Stimulated activated CD4-positive, alpha-beta T cell treated with anti-CD3 and anti-CD28 coated beads, Interleukin-12 subunit alpha, Interleukin-12 subunit beta, amount 100 ng/mL, for 24 hours (primary cell): Measurements from ENCODE around the gene DHPS.
"Not testable (repeated sequence)": the region's sequence is repeated elsewhere in the genome, so short reads cannot be mapped to it uniquely, and the experiment has no call there.

Experiments
- DNase-seq, 2 experiments: peaks; one replicate each; pipeline ENCODE4 v3.0.0-alpha.2; 2020; ENCODE audit warnings: low read depth in 2 of 2

Gene DHPS

GRCh38 chr19:12681074-12681987 lies at the start of gene DHPS:
Gene DHPS, minus strand, starts transcription at chr19:12681880. Its CDS starts 114 bp downstream, at chr19:12681766.
- DNase-seq, result peak; percentile 76 to 88

DNA sequence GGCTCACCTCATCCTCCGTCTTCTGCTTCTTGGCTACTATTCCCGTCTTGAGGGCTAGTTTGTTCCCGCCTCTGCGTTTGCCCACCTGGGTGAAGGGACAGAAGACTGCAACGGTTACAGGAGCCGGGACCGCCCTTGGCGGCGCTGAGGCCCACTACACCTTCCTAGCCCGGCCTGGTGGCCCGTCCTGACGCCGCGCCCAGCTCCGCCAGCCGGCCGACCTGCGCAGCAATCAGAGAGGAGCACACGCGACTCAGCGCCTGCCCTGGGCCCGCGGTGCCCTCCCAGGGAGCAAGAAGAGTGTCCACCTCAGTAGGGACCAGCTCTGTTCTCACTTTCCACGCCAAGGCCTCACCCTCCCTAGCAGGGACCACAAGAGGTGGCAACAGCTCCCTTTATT lies 49.7 kb upstream of the DHPS start:
- DNase-seq, result no peak

DNA sequence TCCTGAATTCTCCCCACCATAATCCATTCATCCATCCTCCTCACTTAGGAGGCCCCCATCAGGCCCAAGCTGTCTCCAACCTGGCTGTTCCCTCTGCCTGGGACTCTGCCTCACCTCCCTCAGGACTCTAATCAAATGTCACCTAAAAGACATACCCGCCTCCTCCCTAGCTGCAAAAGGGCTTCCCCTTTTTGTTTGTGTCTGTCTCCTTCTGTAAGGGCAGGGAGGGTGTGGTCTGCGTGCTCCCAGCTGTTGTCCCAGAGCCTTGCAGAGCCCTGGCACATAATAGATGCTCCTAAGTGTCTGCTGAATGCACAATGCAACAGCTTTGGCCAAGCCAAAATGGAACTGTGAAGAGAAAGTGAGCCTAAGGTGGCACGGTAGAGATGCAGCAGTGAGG lies 48.4 kb upstream of the DHPS start:
- DNase-seq, result no peak

DNA sequence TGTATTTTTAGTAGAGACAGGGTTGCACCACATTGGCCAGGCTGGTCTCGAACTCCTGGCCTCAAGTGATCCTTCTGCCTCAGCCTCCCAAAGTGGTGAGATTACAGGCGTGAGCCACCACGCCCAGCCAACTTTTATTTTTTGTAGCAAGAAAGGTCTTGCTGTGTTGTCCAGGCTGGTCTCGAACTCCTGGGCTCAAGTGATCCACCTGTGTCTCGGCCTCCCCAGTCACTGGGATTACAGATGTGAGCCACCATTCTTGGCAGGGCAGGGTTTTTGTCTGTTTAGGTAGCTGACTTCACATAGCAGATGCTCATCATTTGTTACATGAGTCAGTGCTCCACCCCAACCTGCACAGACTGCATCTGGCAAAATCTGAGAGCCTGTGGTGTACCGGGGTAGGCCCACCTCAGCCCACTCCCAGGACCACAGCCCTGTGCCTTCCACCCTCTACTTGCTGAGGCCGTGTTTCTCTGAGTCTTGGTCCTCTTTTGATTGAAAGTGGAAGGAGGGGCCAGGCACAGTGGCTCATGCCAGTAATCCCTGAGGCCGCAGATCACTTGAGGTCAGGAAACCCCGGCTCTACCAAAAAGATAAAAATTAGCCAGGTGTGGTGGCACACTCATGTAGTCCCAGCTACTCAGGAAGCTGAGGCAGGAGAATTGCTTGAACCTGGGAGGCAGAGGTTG lies 46.2 kb upstream of the DHPS start:
- DNase-seq, result no peak

GRCh38 chr19:12726988-12727316 lies 45.3 kb upstream of the DHPS start:
- no peak for DNase-seq

- not testable (repeated sequence) for DNase-seq
Observed at GRCh38 chr19:12725612-12726011, 43.9 kb upstream of the DHPS start.

DNA sequence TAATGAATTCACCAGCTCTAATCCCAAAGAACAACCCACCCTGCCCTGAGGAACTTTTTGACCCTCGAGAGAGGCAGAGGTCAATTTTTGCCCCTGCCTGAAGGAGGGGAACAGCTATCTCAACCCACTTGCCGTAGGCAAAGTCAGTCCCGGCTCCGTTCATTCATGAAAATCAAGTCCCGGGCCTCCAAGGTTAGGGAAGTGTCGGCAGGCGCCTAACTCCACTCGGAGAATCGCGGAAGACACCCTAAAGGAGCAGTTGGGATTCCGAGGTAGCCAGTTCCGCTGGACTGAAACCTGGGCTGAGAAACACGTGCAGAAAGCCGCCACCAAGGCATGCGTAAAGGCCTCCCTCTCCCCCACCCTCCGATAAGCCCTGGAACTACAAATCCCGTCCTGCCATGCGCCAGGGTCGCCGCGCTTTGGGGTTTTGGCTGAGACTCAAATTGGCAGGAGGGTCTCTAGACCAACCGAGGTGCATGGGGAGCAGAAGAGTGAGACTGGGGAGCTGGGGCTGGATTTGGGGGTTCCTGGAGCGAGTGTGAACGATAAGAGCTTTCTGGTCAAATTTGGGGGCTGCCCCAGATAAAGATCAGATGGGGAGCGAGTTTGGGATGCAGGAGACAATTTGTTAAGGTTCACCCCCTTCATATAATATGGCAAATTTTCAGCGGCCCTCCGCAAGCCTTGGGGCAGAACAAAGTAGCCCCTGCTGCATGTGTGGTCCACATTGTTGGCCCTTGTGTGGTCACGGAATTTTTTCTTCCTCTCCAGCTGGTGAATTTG lies 42.2 kb upstream of the DHPS start, which contains the start of gene TNPO2:
TNPO2 (minus strand) TSS at position 292 of the 786 bp plus-strand sequence. CDS start 2,955 bp downstream, outside the sequence.
- peak; percentile 61 to 76 for DNase-seq

DNA sequence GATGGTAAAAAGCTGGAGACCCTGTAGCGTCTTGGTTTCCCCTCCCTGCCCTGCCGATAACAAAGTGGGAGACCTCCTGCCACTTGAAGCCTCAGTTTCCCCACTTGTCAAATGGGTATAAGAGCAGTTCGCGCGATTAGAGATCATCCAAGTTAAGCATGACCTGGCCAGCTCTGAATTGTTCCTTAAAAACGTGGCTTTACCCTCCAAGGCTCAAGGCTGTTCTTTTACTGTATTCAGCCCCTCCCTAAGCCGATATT lies 41.6 kb upstream of the DHPS start:
- no peak for DNase-seq

DNA sequence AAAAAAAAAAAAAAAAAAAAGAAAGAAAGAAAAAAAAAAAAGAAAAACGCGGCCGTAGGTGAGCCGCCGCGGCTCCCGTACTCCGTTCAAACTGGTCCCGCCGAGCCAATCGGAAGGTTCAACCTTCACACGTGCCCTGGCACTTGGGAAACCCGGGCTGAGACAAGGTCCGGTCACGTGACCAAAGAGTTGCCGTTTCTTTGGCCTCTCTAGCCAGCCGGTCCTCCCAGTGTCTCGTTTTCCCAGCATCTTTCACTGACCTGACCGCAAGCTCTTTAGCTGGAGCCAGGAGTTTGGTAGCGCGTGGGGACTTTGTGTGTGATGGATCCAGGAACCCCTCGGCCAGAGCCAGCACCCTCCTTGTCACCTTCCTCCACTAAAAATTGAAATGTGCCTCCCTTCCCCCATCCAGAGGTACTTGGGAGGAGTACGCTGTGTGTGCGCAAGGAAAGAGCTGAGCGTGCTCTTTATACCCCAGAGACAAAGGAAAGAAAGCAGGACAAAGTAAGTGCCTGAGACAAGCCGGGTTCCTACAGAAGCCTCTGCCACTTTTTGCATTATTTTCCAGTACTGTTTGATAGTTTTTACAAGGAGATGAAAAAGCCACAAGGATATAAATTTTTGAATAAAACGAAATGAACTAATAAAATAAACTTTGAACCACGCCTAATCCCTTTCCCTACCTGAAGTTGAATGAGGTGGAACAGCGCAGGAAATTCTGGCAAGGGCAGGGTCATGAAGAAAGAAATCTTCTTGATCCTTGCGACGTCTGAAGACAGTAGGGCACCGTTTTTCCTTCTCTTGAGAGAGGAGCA lies 41.1 kb upstream of the DHPS start:
- DNase-seq, result peak; percentile 83 to 91

DNA sequence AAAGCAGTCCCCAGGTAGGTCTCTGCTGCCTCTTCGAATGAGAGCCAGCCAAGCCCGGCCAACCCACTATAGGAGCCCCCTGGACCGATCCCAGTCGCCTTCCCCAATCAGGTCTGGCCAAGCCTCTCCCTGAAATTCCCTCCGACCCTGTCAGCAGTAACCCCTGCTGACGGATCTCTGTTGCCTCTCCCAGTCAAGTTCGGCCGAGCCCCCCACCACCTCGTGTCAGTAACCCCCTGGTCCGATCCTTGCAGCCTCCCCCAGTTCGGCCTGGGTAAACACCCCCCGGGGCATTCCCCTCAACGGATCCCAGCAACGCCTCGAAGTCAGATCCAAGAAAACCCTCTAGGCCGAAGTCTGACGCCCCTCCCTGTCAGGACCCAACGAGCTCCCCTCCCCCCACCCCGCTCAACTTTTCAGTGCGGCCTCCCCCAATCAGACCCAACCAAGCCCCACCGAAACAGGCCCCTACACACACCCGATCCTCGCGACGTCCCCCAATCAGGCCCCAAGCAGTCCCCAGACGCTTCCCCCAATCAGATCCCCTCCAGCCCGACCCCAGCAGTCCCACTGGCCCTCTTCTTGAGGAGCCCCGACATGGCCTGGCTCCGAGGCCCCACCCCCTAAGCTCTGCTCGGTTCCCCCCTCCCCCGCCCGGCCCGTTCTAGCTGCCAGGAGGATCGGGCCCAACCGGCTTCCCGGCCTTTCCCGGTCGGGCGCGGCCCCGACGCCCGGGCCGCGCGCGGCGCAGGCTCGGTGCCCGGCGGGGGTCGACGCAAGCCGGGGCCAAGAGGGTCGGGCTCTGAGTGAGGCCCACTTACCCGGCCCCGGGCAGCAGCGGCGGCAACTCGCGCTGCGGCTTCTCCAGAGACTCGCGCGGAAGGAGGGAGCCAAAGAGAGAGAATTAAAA lies 40.2 kb upstream of the DHPS start:
- no peak for DNase-seq

GRCh38 chr19:12720851-12721655 lies 39.4 kb upstream of the DHPS start:
- no peak for DNase-seq

GRCh38 chr19:12720296-12720695 lies 38.6 kb upstream of the DHPS start:
- no peak for DNase-seq

- no peak for DNase-seq
Observed at GRCh38 chr19:12715929-12716328, 34.2 kb upstream of the DHPS start.

- DNase-seq, result no peak
Observed at GRCh38 chr19:12715102-12715501, 33.4 kb upstream of the DHPS start.

- not testable (repeated sequence) for DNase-seq
Observed at GRCh38 chr19:12713304-12713703, 31.6 kb upstream of the DHPS start.

GRCh38 chr19:12712077-12712476 lies 30.4 kb upstream of the DHPS start:
- not testable (repeated sequence) for DNase-seq

- DNase-seq, result no peak
Observed at GRCh38 chr19:12711187-12711586, 29.5 kb upstream of the DHPS start.

DNA sequence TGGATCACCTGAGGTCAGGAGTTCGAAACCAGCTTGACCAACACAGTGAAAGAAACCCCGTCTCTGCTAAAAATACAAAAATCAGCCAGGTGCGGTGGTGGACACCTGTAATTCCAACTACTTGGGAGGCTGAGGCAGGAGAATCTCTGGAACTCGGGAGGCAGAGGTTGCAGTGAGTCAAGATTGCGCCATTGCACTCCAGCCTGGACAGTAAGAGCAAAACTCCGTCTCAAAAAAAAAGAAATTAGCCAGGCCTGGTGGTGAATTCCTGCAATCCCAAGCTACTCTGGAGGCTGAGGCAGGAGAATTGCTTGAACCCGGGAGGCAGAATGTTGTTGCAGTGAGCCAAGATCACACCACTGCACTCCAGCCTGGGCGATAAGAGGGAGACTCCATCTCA lies 27.0 kb upstream of the DHPS start:
- no peak for DNase-seq

GRCh38 chr19:12706332-12706718 lies 24.6 kb upstream of the DHPS start:
- no peak for DNase-seq
